ENCODE measurements around the gene TMEM138. TPM values are rescaled to one million over a fixed set of nuclear protein-coding genes. Genes with fewer than 3 reads are reported as not detected.

The TMEM138 gene
- total RNA-seq, 4 donors from 2014 or later: 14.6 to 28.1 (median 20.7) TPM

- DNase-seq: no peak
- 91 to 92% methylated on average over 5 to 14 of the region's 20 CpGs for WGBS, 2 donors
- intact Hi-C loops (cut with DNase I): no loop called here
- TF ChIP-seq POLR2A (IDR thresholded peaks at IDR 0.05) (no peak), CTCF (IDR thresholded peaks at IDR 0.05) (no peak)
- H3K27me3 ChIP-seq: no peaks in the 10 kb centered on the region
- H3K27ac ChIP-seq: no peak overlapping the region
- no peak overlapping the region for H3K4me3 ChIP-seq
- peaks cover 0 to 22% (median 7%) of the 10 kb centered on the region in 3 donors for H3K4me1 ChIP-seq
- no peaks in the 10 kb centered on the region for H3K9me3 ChIP-seq
- peaks cover 0 to 66% (median 3%) of the 10 kb centered on the region in 3 donors for H3K36me3 ChIP-seq
Observed at GRCh38 chr11:61342207-61342803, 19.9 kb upstream of the TMEM138 start.

DNA sequence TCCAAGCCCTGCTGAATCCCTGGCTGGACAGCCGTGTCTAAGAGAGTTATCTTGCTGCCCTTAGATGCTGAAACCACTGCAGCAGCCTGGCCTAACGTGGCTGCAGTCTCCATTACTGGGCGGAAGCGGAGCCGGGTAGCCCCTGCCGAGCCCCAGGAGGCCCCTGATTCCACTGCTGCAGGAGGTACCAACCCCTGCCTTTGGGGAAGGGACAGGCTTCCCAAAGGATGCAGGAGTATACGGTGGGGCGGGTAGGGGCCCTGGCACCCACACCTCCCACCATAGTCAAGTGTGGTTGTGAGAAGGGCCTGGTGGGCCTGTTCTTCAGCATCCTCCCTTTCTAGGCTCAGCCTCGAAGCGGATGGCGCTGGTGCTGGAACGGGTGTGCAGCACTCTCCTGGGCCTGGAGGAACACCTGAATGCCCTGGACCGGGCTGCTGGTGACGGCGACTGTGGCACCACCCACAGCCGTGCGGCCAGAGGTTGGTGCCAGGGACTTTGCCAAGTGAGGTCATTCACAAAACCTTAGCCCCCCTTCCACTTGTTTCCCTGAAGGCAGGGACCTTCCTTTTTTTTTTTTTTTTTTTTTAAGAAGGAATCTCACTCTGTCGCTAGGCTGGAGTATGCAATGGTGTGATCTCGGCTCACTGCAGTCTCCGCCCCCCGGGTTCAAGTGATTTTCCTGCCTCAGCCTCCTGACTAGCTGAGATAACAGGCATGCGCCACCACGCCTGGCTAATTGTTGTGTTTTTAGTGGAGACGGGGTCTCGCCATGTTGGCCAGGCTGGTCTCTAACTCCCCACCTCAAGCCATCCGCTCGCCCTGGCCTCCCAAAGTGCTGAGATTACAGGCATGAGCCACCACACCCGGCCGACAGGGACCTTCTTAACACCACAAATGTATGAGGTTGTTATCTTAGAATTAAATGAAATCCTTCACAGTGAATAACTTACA, 18.1 kb upstream of the TMEM138 start:
- intact Hi-C loops (cut with DNase I): no loop called here
- Histone ChIP-seq H3K27me3 (no peaks in the 10 kb centered on the region), H3K4me1 (peaks cover 0 to 22% (median 7%) of the 10 kb centered on the region in 3 donors), H3K4me3 (no peak overlapping the region), H3K36me3 (peaks cover 0 to 68% (median 5%) of the 10 kb centered on the region in 3 donors), H3K9me3 (no peaks in the 10 kb centered on the region), H3K27ac (no peak overlapping the region)
- no peak for DNase-seq
- no peak for TF ChIP-seq CTCF (IDR thresholded peaks at IDR 0.05)
- no peak for TF ChIP-seq POLR2A (IDR thresholded peaks at IDR 0.05)
- WGBS, 2 donors: 88 to 93% methylated on average over 19 to 20 of the region's 29 CpGs

DNA sequence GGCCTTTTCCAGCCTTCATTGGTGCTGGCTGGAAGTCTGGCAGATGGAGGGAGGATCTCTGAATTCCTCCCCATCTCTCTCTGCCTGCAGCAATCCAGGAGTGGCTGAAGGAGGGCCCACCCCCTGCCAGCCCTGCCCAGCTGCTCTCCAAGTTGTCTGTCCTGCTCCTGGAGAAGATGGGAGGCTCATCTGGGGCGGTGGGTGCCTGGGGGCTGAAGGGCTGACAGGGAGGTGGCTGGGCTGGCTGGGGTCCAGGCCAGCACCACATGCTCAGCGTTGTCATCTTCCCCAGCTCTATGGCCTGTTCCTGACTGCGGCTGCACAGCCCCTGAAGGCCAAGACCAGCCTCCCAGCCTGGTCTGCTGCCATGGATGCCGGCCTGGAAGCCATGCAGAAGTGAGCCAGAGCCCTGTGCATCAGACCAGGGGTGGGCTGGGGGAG, 17.0 kb upstream of the TMEM138 start:
- intact Hi-C loops (cut with DNase I): no loop called here
- TF ChIP-seq POLR2A (IDR thresholded peaks at IDR 0.05) (no peak), CTCF (IDR thresholded peaks at IDR 0.05) (no peak)
- H3K27ac ChIP-seq: peak overlapping the region in 2 of 4 donors; percentile 2 to 39
- peaks cover 0 to 71% (median 16%) of the 10 kb centered on the region in 3 donors for H3K36me3 ChIP-seq
- 20% methylated on average over 1 of the region's 4 CpGs; no CpG with 5 or more reads in 1 of the 2 donors for WGBS, 2 donors
- no peak for DNase-seq
- H3K27me3 ChIP-seq: no peaks in the 10 kb centered on the region
- H3K9me3 ChIP-seq: no peaks in the 10 kb centered on the region
- H3K4me3 ChIP-seq: no peak overlapping the region
- H3K4me1 ChIP-seq: peaks cover 0 to 22% (median 7%) of the 10 kb centered on the region in 3 donors

GRCh38 chr11:61345954-61346843, 16.0 kb upstream of the TMEM138 start:
- no peaks in the 10 kb centered on the region for H3K9me3 ChIP-seq
- intact Hi-C loops (cut with DNase I): no loop called here
- no peak for DNase-seq
- no peak overlapping the region for H3K4me3 ChIP-seq
- H3K4me1 ChIP-seq: peaks cover 0 to 22% (median 7%) of the 10 kb centered on the region in 3 donors
- H3K36me3 ChIP-seq: peaks cover 0 to 74% (median 24%) of the 10 kb centered on the region in 3 donors
- no peaks in the 10 kb centered on the region for H3K27me3 ChIP-seq
- H3K27ac ChIP-seq: peak overlapping the region in 2 of 4 donors; percentile 18 to 39
- 50 to 70% methylated on average over 5 to 6 of the region's 14 CpGs for WGBS, 2 donors
- TF ChIP-seq POLR2A (IDR thresholded peaks at IDR 0.05) (no peak), CTCF (IDR thresholded peaks at IDR 0.05) (no peak)
